OCI-LY3 (cell line): Measurements from ENCODE around the gene DNAJA4.

ENCODE experiments used
- CTCF ChIP-seq: fragments of 200-600, 300-600 bp; sonication (generic); IDR thresholded peaks from 2 replicates; pipeline ENCODE4 v1.5.1; 2014; ENCODE audit warnings: antibody characterized with exemption, low read length, low read depth
- EZH2phosphoT487 ChIP-seq: fragments of 200-600 bp; shearing (Covaris generic); IDR thresholded peaks from 2 replicates; pipeline ENCODE4 v1.6.1; 2018; ENCODE audit warnings: antibody characterized with exemption, mixed run types, low read depth

- TF ChIP-seq CTCF (no peak), EZH2phosphoT487 (no peak)
Measured at GRCh38 chr15:78322724-78323521, 58.6 kb downstream of the DNAJA4 start.
